Tibial nerve (tissue), 4 donors: ENCODE results near the gene HOXA1. TPM values are rescaled to one million over a fixed set of nuclear protein-coding genes. Genes with fewer than 3 reads are reported as not detected.

Source experiments
- DNase-seq, 2 donors: peaks; one replicate each; pipeline ENCODE4 v3.0.0-alpha.2; 2019; ENCODE audit warnings: low spot score in 2 of 2
- H3K27ac ChIP-seq, 4 donors: fragments of 200-600 bp; sonication (generic) in 3 of 4; one replicate each; pipeline ENCODE4 v1.5.1; 2017 to 2019; ENCODE audit warnings: mild to moderate bottlenecking in 1 of 4
- H3K27me3 ChIP-seq, 2 donors: fragments of 200-600 bp; sonication (generic) in 1 of 2; one replicate each; pipeline versions ENCODE4 v1.5.1 to v1.6.0; 2017 to 2019
- H3K36me3 ChIP-seq, 3 donors: fragments of 200-600 bp; sonication (generic); one replicate each; pipeline ENCODE4 v1.5.1; 2018 to 2019
- H3K4me1 ChIP-seq, 4 donors: fragments of 200-600 bp; sonication (generic) in 3 of 4; one replicate each; pipeline ENCODE4 v1.5.1; 2017 to 2019
- H3K4me3 ChIP-seq, 4 donors: fragments of 200-600 bp; sonication (generic) in 3 of 4; one replicate each; pipeline ENCODE4 v1.5.1; 2017 to 2019; ENCODE audit warnings: mild to moderate bottlenecking in 1 of 4, moderate library complexity in 1 of 4
- H3K9me3 ChIP-seq, 4 donors: fragments of 200-600 bp; sonication (generic) in 3 of 4; one replicate each; pipeline ENCODE4 v1.5.1; 2017 to 2019
- EP300 ChIP-seq, 2 donors: sonication (generic); formaldehyde crosslinking; IDR thresholded peaks; one replicate each; pipeline ENCODE4 v1.6.1; 2017; ENCODE audit warnings: antibody characterized with exemption in 2 of 2, mild to moderate bottlenecking in 1 of 2
- POLR2A ChIP-seq, 2 donors: fragments of 450-650 bp; IDR thresholded peaks; one replicate each; pipeline ENCODE4 v1.6.1; 2017; ENCODE audit warnings: antibody characterized with exemption in 2 of 2, mild to moderate bottlenecking in 2 of 2, moderate library complexity in 2 of 2
- WGBS, 2 donors: methylation state at CpG; one replicate each; pipeline ENCODE4 v1.1.5; 2018; 5-methylcytosine and 5-hydroxymethylcytosine counted together
- total RNA-seq, 4 donors: library from RNA; depleted of rRNA; stranded (reverse); fragments of >200 nt; gene quantifications; one replicate each; pipeline ENCODE4 v1.1.0, GENCODE V29; 2016
- TF ChIP-seq, protein P1 (sequence below), 5 experiments: fragments of 200-600 bp in 3 of 5; fragments of 450-650 bp in 2 of 5; sonication (generic) in 3 of 5; IDR thresholded peaks; one replicate each; pipeline ENCODE4 v1.5.1; 2016 to 2019; ENCODE audit warnings: antibody characterized with exemption in 5 of 5, mild to moderate bottlenecking in 3 of 5, moderate library complexity in 2 of 5

Gene HOXA1
- total RNA-seq, 4 donors from 2014 or later = 0.44 to 2.1 (median 1.2) TPM

DNA sequence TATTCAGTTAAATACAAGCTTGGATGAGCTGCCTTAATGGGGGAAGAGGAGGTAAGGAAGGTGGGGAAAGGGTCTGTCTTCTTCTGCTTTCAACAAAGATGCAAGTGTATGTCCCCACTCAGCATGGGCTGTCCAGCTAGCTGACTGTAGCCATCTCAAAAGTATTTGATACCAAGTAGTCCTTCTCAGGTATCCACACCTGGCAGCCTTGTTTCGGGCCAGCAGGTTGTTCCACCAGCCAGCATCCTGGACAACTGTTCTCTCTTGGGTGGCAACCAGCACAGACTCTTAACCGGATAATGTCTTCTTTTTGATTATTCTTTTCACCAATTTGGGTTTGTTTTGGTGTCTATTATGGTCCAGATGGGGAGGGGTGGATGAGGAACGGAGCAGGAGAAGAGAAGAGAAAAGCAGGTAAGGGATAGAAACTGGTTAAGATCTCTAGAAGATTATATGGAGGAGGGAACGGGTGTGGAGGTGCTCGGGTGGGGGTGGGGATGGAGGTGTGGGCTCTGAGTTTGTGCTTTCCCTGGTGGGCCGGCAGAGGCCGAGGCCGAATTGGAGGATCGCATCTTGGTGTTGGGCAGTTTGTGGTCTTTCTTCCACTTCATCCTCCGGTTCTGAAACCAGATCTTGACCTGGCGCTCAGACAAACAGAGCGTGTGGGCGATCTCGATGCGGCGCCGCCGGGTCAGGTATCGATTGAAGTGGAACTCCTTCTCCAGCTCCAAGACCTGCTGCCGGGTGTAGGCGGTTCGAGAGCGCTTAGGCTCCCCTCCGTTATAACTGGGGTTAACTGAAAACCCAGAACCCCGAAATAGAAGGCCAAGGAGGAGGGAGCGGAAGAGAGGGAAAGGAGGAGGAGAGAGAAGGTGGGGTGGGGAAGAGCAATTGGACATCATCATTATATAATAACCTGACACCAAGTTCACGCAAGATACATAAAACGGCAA is 33.3 kb upstream of the HOXA1 start:
- no peak for DNase-seq
- Histone ChIP-seq H3K27ac (peak overlapping the region in 2 of 4 donors; percentile 73 to 90), H3K27me3 (peaks cover 0 to 51% of the 10 kb centered on the region in 2 donors), H3K4me1 (peaks cover 0 to 77% (median 2%) of the 10 kb centered on the region in 4 donors), H3K9me3 (no peaks in the 10 kb centered on the region), H3K36me3 (peaks cover 0 to 6% (median 0%) of the 10 kb centered on the region in 3 donors), H3K4me3 (peak overlapping the region in 2 of 4 donors; percentile 34 to 74)
- 78 to 79% methylated on average over 28 of the region's 28 CpGs for WGBS, 2 donors
- TF ChIP-seq, protein P1, sequence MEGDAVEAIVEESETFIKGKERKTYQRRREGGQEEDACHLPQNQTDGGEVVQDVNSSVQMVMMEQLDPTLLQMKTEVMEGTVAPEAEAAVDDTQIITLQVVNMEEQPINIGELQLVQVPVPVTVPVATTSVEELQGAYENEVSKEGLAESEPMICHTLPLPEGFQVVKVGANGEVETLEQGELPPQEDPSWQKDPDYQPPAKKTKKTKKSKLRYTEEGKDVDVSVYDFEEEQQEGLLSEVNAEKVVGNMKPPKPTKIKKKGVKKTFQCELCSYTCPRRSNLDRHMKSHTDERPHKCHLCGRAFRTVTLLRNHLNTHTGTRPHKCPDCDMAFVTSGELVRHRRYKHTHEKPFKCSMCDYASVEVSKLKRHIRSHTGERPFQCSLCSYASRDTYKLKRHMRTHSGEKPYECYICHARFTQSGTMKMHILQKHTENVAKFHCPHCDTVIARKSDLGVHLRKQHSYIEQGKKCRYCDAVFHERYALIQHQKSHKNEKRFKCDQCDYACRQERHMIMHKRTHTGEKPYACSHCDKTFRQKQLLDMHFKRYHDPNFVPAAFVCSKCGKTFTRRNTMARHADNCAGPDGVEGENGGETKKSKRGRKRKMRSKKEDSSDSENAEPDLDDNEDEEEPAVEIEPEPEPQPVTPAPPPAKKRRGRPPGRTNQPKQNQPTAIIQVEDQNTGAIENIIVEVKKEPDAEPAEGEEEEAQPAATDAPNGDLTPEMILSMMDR (IDR thresholded peaks at IDR 0.05) = no peak
- TF ChIP-seq POLR2A (IDR thresholded peaks at IDR 0.05) (no peak), EP300 (IDR thresholded peaks at IDR 0.05) (no peak)

GRCh38 chr7:27128034-27128433 is 32.2 kb upstream of the HOXA1 start:
- no peak for DNase-seq
- 57 to 64% methylated on average over 2 of the region's 2 CpGs for WGBS, 2 donors
- Histone ChIP-seq H3K36me3 (peaks cover 0 to 9% (median 0%) of the 10 kb centered on the region in 3 donors), H3K4me3 (no peak overlapping the region), H3K27ac (no peak overlapping the region), H3K4me1 (peaks cover 0 to 77% (median 0%) of the 10 kb centered on the region in 4 donors), H3K9me3 (no peaks in the 10 kb centered on the region), H3K27me3 (peaks cover 0 to 56% of the 10 kb centered on the region in 2 donors)
- TF ChIP-seq EP300 (IDR thresholded peaks at IDR 0.05) = no peak
- TF ChIP-seq POLR2A (IDR thresholded peaks at IDR 0.05) = no peak

GRCh38 chr7:27126596-27127327 is 31.0 kb upstream of the HOXA1 start:
- Histone ChIP-seq H3K4me1 (peaks cover 0 to 77% (median 0%) of the 10 kb centered on the region in 4 donors), H3K27me3 (peaks cover 0 to 48% of the 10 kb centered on the region in 2 donors), H3K27ac (no peak overlapping the region), H3K36me3 (peaks cover 0 to 18% (median 0%) of the 10 kb centered on the region in 3 donors), H3K9me3 (no peaks in the 10 kb centered on the region), H3K4me3 (no peak overlapping the region)
- TF ChIP-seq, protein P1 (IDR thresholded peaks at IDR 0.05) = no peak
- TF ChIP-seq EP300 (IDR thresholded peaks at IDR 0.05) = no peak
- TF ChIP-seq POLR2A (IDR thresholded peaks at IDR 0.05) = no peak
- WGBS, 2 donors = 63 to 68% methylated on average over 3 of the region's 3 CpGs
- no peak for DNase-seq

DNA sequence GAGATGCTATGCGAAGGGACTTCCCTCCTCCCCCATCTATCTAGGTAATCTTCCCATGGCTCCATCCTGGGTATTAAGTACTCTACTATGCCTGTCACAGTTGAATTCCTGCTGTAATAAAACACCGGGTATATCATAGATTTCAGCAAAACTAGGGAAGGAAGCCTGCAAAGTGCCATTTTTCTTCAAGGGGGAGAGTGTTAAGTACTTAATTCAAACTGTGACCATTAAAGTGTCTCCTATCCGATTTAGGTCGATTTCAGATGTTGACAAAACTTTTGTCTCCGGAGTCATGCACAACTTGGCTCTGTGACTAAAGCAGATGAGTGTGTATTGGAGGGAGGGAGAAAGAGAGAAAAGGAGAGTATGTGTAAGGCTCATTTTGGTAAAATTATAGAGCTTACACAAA is 30.2 kb upstream of the HOXA1 start:
- WGBS, 2 donors = 57 to 64% methylated on average over 5 of the region's 5 CpGs
- TF ChIP-seq POLR2A (IDR thresholded peaks at IDR 0.05) (no peak), EP300 (IDR thresholded peaks at IDR 0.05) (no peak)
- TF ChIP-seq, protein P1 (IDR thresholded peaks at IDR 0.05) = no peak
- DNase-seq = no peak
- Histone ChIP-seq H3K4me1 (peaks cover 0 to 70% (median 0%) of the 10 kb centered on the region in 4 donors), H3K9me3 (no peaks in the 10 kb centered on the region), H3K4me3 (no peak overlapping the region), H3K36me3 (peaks cover 0 to 18% (median 0%) of the 10 kb centered on the region in 3 donors), H3K27ac (no peak overlapping the region), H3K27me3 (peaks cover 0 to 41% of the 10 kb centered on the region in 2 donors)

GRCh38 chr7:27124902-27125689 is 29.3 kb upstream of the HOXA1 start:
- Histone ChIP-seq H3K27me3 (peaks cover 0 to 41% of the 10 kb centered on the region in 2 donors), H3K4me1 (peaks cover 0 to 74% (median 0%) of the 10 kb centered on the region in 4 donors), H3K4me3 (no peak overlapping the region), H3K9me3 (no peaks in the 10 kb centered on the region), H3K36me3 (peaks cover 0 to 18% (median 0%) of the 10 kb centered on the region in 3 donors), H3K27ac (peak overlapping the region in 1 of 4 donors; percentile 1)
- 79 to 80% methylated on average over 8 of the region's 8 CpGs for WGBS, 2 donors
- no peak for DNase-seq
- TF ChIP-seq POLR2A (IDR thresholded peaks at IDR 0.05) = no peak
- no peak for TF ChIP-seq EP300 (IDR thresholded peaks at IDR 0.05)
- TF ChIP-seq, protein P1 (IDR thresholded peaks at IDR 0.05) = no peak
